GOT3 (cell line): ENCODE data around the gene TOX2.

ENCODE experiments used
- DNase-seq: peaks from one replicate; lab custom pipeline; 2025; ENCODE audit warnings: mixed read lengths; lab: John Stamatoyannopoulos, UW

TOX2 gene

GRCh38 chr20:43977962-43978361 is 63.3 kb downstream of the TOX2 start:
- DNase-seq: no peak

DNA sequence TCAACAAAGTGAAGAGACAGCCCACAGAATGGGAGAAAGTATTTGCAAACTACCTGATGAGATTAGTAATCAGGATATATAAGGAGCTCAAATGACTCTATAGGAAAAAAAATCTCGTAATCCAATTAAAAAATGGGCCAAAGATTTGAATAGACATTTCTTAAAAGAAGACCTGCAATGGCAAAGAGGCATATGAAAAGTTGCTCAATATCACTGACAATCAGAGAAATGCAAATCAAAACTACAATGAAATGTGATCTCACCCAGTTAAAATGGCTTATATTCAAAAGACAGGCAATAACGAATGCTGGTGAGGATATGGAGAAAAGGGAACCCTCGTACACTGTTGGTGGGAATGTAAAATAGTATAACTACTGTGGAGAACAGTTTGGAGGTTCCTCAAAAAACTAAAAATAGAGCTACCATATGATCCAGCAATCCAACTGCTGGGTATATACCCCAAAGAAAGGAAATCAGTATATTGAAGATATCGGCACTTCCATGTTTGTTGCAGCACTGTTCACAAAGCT is 65.0 kb downstream of the TOX2 start:
- no peak for DNase-seq

- DNase-seq: no peak
These were observed 66.9 kb downstream of the TOX2 start for GRCh38 chr20:43981540-43981939.

GRCh38 chr20:43982016-43982415 is 67.4 kb downstream of the TOX2 start:
- no peak for DNase-seq

GRCh38 chr20:43982886-43983285 is 68.2 kb downstream of the TOX2 start:
- DNase-seq: no peak

- DNase-seq: no peak
These were observed 68.7 kb downstream of the TOX2 start for GRCh38 chr20:43983359-43983758.

GRCh38 chr20:43983904-43984361 is 69.3 kb downstream of the TOX2 start:
- DNase-seq: no peak

DNA sequence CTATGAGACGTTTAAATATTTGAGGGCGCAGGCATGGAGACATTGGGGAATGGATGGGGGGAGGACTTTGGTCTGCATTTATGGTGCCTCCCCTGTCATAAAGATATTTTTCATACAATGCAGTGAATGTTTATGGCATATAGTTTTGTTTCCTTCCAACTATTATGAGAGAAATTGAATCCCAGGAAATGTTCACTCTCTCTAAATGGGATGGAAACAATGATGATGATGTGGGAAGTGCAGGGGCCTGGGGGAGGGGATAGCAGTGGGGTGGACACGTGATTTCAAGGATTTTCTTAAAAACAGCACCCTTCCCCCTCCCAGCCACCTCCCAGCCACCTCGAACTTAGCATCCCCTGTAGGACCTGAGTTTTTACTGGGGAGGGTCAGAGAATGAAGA is 69.9 kb downstream of the TOX2 start:
- DNase-seq: no peak

- no peak for DNase-seq
These were observed 70.5 kb downstream of the TOX2 start for GRCh38 chr20:43985121-43985520.

- DNase-seq: no peak
These were observed 71.1 kb downstream of the TOX2 start for GRCh38 chr20:43985608-43986316.

DNA sequence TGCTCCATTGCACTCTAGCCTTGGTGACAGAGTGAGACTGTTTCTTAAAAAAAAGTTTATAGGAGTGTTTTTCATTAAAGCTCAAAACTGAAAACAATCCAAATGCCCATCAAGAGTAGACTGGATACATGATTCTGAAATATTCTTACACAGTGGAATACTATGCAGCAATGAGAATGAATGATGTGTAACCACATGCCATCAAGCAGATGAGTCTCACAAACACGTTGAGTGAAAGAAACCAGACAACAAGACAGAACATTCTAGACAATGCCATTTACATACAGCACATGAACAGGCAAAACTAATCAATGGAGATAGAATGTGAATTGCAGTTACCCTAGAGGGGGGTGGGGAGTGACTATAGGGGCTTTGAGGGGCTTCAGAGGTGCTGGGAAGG is 72.4 kb downstream of the TOX2 start:
- no peak for DNase-seq

GRCh38 chr20:43987531-43987930 is 72.9 kb downstream of the TOX2 start:
- no peak for DNase-seq

- DNase-seq: no peak
These were observed 73.8 kb downstream of the TOX2 start for GRCh38 chr20:43988451-43988850.

- no peak for DNase-seq
These were observed 74.2 kb downstream of the TOX2 start for GRCh38 chr20:43988867-43989266.

GRCh38 chr20:43991261-43991660 is 76.6 kb downstream of the TOX2 start:
- no peak for DNase-seq

DNA sequence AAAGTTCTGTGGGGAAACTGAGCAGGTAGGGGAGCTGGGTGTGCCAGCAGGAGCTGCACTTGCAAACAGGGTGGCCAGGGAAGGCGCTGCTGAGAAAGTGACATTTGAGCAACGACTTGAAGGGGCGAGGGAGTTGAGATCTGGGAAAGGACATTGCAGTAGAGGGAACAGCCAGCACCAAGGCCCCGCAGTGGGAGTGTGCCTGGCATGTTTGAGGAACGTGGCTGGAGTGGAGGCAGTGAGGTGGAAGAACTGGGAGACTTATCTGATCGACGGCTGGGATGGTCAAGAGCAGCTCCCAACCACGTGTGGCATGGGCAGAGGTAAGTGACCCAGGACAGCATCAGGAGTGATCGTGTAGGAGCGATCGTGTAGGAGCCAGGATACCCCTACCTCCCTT is 77.3 kb downstream of the TOX2 start:
- no peak for DNase-seq

- DNase-seq: no peak
These were observed 78.2 kb downstream of the TOX2 start for GRCh38 chr20:43992885-43993284.

DNA sequence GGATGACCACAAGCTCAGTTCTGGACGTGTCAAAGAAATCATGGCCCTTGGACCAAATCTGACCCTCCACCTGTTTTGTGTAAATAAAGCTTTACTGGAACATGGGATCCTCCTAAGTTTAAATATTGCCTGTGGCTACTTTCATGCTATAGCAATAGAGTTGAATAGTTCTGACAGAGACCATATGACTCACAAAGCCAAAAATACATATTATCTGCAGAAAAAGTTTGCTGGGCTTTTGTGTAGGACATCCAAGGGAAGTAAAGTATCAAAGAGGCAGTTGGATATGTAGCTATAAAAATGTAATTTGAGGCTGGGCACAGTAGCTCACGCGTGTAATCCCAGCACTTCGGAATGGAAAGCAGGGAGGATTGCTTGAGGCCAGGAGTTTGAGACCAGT is 78.9 kb downstream of the TOX2 start:
- DNase-seq: no peak

DNA sequence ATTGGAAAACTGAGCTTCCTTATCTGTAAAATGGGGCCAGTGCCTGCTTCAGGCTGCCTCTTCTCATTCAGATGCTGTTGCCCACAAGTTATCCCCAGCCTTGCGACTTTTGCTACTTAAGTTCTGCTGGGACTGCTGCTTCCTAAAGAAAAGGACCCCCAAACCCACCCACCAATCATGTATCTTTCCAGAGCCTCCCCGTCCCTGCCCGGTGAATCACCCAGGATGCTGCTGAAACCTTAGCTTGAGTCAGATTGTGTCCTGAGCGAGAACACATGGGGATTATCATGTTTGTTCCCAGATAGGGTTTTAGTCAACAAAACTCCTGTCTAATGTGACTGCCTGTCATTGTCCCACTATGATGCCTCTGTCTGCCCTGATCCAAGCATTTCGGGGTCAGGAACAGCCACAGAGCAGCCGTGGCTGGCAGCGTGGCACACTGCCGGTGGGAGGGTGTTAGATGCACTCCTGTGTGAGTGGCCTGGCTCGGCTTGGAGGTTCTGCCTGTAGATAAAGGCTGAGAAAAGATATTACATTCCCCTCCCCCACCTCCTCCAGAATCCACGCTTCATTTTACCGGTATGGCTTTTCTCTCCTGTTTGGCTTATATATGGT is 79.9 kb downstream of the TOX2 start:
- DNase-seq: no peak

- DNase-seq: no peak
These were observed 81.0 kb downstream of the TOX2 start for GRCh38 chr20:43995645-43996044.

DNA sequence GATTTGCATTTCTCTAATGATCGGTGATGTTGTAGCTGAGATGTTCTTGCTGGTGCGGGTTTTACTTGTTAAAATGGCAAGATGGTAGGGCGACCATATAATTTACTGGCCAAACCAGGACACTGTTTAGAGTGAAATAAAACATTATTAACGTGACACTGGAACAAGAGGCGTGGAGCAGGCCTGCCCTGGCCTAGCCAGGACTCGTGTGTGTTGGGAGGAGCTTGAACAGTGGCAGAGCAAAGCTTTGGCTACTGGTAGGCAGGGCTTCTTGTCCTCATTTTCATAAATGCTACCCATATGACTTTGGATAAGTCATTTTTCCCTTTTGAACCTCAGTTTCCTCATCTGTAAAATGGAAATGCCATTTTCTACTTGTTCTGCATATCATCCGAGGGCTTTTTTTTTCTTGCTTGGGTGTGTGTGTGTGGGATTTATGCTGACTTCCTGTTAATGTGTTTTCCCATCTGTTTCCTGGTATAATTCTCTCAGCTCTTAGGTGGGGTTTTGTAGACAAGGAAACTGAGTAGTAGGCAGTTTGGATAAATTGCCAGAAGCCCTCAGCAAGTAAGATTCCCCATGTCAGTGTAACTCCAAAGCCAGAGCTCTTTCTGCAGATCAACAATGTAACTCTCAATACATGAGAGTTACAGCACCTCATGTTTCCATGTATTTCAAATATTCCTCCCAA is 81.7 kb downstream of the TOX2 start:
- no peak for DNase-seq

- DNase-seq: no peak
These were observed 85.2 kb downstream of the TOX2 start for GRCh38 chr20:43999848-44000247.
